Activated CD4-positive, CD25-positive, alpha-beta regulatory T cell (primary cell): ENCODE data around the gene HPS3.
"Not testable (repeated sequence)": the region's sequence is repeated elsewhere in the genome, so short reads cannot be mapped to it uniquely, and the experiment has no call there.

Experiments
- DNase-seq, 4 experiments: peaks; one replicate each; lab custom pipeline; 2025; lab: John Stamatoyannopoulos, UW

Gene HPS3

DNA sequence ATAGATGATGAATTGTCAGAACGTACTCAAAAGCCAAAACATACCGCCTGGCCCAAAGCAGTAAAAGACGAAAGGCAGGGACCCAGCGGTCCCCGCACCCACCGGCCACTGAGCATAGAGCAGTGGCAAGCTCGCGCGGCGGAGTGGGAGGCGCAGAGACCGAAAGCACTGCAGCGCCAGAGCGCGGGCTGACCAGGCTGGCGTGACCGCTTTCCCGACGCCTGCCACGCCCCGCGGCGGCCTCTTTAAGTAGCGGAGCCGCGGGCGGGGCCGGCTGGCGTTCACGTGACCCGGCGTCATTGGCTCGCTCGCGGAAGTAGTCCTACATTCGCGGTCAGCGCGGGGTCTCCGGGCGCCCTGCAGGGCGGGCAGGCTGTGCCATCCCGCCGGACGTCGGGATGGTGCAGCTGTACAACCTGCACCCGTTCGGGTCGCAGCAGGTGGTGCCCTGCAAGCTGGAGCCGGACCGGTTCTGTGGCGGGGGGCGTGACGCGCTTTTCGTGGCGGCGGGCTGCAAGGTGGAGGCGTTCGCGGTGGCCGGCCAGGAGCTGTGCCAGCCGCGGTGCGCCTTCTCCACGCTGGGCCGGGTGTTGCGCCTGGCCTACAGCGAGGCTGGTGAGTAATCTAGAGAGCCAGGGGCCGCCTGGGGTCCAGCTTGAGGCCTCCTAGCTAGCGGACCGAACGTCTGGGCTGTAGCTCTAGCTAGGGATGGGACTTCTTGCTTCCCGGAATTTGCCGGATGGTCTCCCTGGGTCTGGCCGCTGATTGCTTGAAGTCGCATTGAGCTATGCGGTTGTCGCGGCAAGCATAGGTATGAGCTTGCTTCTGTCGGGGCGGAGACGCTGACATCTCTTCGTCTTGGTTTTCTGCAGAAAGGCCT, at the start of gene HPS3:
Gene HPS3 (plus strand): TSS at position 313 of the 880 bp plus-strand sequence. CDS start 86 bp downstream, at position 399.
- DNase-seq, result peak; percentile 50 to 69 (median 56)

DNA sequence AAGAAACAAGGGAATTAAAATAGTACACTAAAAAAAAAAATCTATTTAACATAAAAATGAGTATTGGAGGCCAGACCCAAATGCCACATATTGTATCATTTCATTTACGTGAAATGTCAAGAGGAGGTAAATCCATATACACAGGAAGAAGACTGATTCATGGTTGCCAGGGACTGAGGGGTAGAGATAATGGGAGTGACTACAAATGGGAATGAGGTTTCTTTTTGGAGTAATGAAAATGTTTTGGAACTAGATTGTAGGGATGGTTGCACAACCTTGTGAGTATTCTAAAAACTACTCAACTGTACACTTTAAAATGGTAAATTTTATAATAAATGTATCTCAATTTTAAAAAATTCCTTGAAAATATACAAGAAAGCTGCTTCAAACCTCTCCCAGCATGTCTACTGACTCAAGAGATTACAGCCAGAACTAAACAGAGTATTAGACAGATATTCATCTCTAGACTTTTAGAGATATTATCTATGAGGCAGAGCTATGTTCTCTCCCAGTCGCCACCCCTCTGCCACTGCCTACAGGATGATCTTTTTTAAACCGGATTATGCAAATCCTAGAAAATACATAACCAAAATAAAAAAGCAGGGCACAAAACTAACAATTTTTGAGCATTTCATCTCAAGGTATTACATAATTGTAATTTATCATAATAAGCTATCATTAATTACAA, 49.3 kb upstream of the HPS3 start:
- no peak for DNase-seq

DNA sequence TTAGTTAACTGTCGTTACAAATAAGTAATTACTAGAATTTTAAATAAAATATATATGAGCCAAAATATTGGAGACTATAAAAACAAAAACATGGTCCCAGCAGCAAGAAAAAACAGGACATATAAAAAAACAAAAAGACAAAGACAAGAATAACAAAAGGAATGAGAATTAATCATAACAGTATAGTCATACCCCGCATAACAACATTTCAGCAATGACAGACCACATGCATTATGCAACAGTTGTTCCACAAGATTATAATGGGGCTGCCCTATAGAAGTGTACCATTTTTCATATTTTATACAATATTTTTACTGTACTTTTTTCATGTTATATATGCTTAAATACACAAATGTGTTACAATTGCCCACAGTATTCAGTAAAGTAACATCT, 48.7 kb upstream of the HPS3 start:
- DNase-seq, result no peak

GRCh38 chr3:149081772-149082171, 47.7 kb upstream of the HPS3 start:
- no peak for DNase-seq

DNA sequence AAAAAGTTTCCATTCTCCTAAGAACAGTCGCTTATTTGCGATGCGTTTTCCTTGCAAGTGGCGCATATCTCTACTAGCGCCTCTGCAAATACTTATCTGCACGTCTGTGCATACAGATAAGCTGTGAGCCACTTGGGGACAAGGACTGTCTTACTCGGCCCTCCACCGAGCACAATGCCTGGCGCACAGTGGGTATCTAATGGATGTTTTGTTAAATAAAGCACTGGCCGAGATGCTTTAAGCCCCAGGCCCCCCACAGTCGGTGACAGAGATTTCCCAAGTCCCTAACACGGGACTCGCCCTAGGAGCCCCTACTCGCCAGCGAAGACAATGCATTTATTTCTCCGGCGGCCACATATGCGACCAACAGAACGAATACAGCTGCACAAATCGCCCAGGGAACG, 43.6 kb upstream of the HPS3 start:
- DNase-seq, result peak in 1 of 4 experiments; percentile 15

- peak; percentile 71 to 84 (median 74) for DNase-seq
Measured at GRCh38 chr3:149086232-149086988, 43.0 kb upstream of the HPS3 start, which contains the start of gene HLTF. TSS of gene HLTF (minus strand) at chr3:149086533. CDS start at chr3:149086336, 197 bp downstream.

DNA sequence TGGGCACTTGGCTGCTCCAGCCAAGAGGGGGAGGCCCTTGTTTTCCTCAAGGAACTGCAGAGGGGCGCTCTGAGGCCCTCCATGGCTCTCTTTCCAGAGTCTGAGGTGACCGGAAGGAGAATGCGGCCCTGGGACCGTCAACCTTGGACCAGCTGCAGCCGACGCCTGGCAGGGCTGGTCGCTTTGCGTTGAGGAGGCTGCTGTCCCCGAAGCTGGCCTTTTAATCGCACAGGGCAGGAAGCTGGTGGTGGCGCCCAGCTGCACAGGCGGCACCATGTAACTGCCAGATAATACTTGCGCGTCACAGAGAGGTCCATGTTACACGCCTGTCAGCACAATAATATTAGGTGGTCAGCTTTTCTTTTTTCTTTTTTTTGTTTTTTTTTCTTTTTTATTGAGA, 42.2 kb upstream of the HPS3 start:
- DNase-seq, result no peak

DNA sequence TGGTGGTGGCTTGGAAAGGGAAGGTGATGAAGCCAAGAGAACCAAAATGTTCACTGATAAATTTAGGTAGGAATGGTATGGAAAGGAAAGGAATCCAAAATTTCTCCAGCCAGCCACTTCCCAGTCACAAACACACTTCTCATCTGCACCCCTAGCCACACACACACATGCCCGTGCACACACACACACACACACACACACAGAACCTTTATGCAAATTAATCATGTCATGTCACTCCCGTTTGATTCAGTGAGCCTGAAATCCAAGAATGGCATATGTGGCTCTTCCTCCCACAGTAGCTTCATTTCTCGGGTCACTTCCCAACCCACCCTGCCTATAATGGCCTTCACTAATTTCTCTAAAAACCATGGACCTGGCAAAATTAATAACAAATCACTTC, 40.0 kb upstream of the HPS3 start:
- DNase-seq, result no peak

DNA sequence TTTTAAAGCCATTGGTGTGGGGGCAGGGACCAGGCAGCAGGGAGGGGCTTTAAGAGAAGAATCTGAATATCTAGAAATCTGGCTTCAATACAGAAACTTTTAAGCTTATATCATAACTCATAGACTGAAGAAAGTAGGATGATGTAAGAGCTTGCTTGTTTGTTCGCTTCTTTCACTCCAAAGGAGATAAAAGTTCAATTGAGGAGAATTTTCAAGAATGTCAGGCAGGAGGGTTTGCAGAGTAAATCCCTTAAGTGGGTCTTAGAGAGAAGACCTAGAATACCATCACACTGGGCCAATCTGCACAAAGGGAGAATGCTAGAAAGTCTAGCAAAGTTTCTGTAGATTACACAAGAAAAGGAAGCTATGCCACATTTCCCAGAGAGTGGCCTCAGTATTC, 39.0 kb upstream of the HPS3 start:
- no peak for DNase-seq

DNA sequence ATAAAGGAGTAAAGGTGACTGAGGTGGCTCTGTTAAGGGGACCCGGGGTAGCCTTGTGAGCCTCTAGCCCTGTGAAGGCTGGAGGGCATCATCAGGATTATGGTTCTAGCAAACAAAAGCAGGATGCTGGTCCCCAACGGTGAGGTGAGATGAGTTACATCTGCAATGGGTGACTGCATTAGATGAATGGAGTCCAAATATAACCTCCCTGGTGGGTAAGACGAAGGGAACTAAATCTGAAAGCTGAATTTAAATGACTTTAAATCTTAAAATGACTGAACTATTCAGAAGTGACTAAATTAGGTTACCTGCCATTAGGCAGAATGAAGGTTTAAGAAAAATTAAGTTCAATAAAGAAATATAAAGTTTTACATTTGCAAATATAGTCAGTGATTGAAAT, 38.5 kb upstream of the HPS3 start:
- DNase-seq, result no peak

DNA sequence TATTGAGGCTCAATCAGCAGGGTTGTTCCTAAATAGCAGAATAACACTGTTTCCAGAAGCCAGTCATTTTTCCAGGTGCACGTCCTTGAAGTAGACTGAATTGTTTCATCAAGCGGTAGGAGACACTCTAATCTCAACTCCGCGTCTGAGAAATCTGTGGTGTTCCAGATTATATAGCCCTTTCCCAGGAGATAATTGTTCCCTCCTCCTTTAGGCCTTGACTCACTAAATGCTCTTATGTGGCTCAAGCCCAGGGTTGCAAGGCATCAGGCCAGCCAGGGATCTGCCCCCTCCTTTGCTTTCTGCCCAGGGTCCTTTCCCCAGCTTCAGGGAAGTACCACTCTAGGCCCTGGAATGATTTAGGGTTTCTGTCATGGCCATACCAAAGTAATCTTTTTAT, 37.5 kb upstream of the HPS3 start:
- DNase-seq, result no peak

DNA sequence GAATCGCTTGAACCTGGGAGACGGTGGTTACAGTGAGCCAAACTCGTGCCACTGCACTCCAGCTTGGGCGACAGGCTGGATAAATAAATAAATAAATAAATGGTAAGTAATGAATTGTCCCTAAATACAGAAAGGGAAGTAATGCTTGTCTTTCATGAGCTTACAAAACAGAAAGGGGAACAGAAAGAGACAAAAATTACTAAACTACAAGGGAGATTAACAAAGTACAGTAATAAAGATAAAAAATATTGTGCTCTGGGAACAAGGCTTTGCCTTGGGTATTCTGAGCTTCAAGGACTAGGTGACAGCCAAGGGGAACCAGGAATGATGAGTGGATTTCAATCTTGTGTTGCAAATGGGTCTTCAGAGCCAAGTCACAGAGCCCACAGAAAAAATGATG, 34.0 kb upstream of the HPS3 start:
- DNase-seq, result no peak

DNA sequence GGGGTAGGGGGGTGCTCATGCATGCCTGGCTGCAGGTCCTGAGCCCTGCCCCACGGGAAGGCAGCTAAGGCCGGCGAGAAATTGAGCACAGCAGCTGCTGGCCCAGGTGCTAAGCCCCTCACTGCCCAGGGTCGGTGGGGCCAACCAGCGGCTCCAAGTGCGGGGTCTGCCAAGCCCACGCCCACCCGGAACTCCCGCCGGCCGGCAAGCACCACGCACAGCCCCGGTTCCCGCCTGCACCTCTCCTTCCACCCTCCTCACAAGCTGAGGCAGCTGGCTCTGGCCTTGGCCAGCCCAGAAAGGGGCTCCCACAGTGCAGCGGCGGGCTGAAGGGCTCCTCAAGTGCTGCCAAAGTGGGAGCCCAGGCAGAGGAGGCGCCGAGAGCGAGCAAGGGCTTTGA, 31.5 kb upstream of the HPS3 start:
- not testable (repeated sequence) for DNase-seq

GRCh38 chr3:149101154-149101553, 28.3 kb upstream of the HPS3 start:
- no peak for DNase-seq

DNA sequence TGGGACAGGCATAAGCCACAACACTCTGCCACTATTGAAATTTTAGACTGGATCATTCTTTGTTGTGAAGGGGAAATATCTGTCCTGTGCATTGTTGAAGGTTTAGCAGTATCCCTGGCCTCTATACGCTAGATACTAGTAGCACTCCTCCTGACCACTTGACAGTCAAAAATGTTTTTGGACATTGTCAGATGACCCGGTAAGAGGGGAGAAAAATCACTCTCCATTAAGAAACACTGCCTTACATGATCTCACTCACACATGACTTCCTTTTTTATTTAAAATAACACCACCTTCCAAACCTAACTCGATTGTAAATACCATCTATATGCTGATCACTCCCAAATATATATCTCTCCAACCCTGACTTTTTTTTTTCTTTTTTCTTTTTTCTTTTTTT, 27.8 kb upstream of the HPS3 start:
- no peak for DNase-seq

- no peak for DNase-seq
Measured at GRCh38 chr3:149104484-149104883, 25.0 kb upstream of the HPS3 start.

DNA sequence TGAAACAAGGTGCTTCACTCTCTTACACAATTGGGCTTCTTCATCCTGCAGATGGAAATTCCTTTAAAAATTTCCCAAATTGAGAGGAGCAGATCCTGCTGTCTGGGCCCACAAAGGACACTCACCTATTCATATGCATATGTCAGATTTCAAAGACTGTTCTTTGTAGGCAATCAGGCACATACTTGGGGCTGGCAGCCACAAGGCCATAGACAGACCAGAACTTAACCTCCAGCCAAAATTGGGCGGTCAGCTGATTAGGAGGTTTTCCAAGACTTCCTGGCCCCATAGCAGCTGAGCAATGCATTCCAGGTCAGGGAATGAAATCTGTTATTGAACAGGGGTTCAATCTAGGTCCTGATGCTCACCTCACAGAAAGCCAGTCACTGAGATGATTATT, 15.0 kb upstream of the HPS3 start:
- DNase-seq, result no peak

GRCh38 chr3:149115114-149115513, 14.3 kb upstream of the HPS3 start:
- no peak for DNase-seq

DNA sequence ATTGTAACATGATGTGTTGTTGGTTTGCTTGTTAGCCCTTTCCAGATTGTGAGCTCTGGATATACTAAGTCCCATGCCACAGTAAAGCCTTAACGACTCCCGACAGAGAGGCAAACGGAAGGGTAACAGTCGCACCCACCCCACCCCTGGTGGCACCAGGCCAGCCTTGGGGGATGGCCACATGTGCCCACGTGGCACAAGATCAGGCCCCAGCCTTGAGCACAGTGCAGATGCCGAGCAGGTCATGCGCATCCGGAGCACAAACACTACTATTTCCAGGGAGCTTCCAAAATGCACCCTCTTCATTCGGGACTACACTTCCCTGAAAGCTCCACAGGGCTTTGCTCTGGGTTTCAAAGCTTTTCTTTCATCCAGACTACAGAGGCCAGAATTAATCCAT, 10.7 kb upstream of the HPS3 start:
- DNase-seq, result no peak

GRCh38 chr3:149119466-149119865, 10.0 kb upstream of the HPS3 start:
- no peak for DNase-seq

DNA sequence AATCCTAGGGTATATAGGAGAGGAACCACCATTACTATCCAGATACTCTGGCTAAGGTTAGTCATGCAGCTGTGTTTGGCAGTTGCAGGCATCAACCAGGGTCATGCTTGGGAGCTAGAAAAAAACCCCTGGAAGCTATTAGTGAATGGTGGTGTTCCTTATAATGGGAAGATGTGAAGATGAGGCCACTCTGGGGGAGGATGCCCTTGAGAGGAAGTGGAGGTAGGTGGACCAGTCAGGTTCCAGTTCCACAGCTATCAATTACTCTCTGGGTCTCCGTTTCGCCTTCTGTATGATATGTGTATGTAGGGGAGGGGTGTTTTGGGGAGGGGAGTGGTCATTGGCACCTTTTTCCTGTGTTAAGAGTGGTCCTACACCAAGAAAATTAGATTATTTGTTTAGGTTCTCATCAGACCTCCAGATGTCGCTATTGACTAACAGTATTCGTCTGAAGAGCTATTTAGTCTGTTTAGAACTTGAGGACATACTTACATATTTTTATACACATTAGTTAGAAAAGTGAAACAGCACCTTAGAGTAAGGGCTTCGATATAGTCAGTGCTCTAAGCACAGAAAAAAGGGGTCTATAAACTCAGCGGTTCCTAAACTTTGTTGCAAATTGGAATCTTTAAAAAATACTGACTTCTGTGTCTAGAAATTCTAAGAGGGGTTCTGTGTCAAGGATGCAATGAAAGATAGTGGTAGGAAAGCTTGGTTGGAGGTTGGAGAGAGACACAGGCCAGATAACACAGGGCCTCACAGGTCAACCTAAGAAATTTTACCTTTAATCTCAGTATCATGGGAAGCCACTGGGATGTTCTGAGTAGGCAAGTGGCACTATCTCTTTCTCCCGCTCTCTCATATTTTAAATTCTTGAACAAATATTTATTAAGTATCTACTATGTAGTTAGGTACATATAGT, 9.1 kb upstream of the HPS3 start:
- no peak for DNase-seq
